Osteocyte (in vitro differentiated cells): ENCODE results near the gene KYAT1. TPM values are rescaled to one million over a fixed set of nuclear protein-coding genes. Genes with fewer than 3 reads are reported as not detected.

ENCODE experiments used
- DNase-seq: peaks from one replicate; pipeline ENCODE4 v3.0.0; 2021; ENCODE audit warnings: mixed read lengths; ENCODE audit not compliant: unreplicated experiment; ENCODE audit errors: extremely low spot score
- H3K27ac Mint-ChIP-seq: one replicate; pipeline ENCODE4 v1.8.0; 2021; ENCODE audit warnings: mild to moderate bottlenecking, mixed read lengths; ENCODE audit not compliant: unreplicated experiment
- H3K27me3 Mint-ChIP-seq: one replicate; pipeline ENCODE4 v1.8.0; 2021; ENCODE audit warnings: mixed read lengths; ENCODE audit not compliant: unreplicated experiment
- H3K36me3 Mint-ChIP-seq: one replicate; pipeline ENCODE4 v1.8.0; 2021; ENCODE audit warnings: mixed read lengths; ENCODE audit not compliant: unreplicated experiment
- H3K4me1 Mint-ChIP-seq: one replicate; pipeline ENCODE4 v1.8.0; 2021; ENCODE audit warnings: mixed read lengths; ENCODE audit not compliant: unreplicated experiment
- H3K4me3 Mint-ChIP-seq: one replicate; pipeline ENCODE4 v1.8.0; 2021; ENCODE audit warnings: mild to moderate bottlenecking, moderate library complexity, mixed read lengths; ENCODE audit not compliant: unreplicated experiment
- H3K9me3 Mint-ChIP-seq: one replicate; pipeline ENCODE4 v1.8.0; 2021; ENCODE audit warnings: mixed read lengths; ENCODE audit not compliant: unreplicated experiment
- CTCF ChIP-seq: fragments of 200-600 bp; sonication (generic); IDR thresholded peaks from 2 replicates; pipeline ENCODE4 v1.5.0; 2021; ENCODE audit warnings: antibody characterized with exemption, mild to moderate bottlenecking, moderate library complexity
- total RNA-seq: library from RNA; stranded (reverse); gene quantifications from 2 replicates; pipeline ENCODE4 v1.2.1, GENCODE V29; 2021

The KYAT1 gene
- total RNA-seq, 1 donor from 2014 or later: 6.5 TPM

- H3K27me3 Mint-ChIP-seq: no peaks in the 10 kb centered on the region
- DNase-seq: no peak
- no peak overlapping the region for H3K4me3 Mint-ChIP-seq
- TF ChIP-seq CTCF: no peak
- H3K27ac Mint-ChIP-seq: no peak overlapping the region
- peaks cover 7% of the 10 kb centered on the region for H3K36me3 Mint-ChIP-seq
- H3K4me1 Mint-ChIP-seq: no peaks in the 10 kb centered on the region
- H3K9me3 Mint-ChIP-seq: no peaks in the 10 kb centered on the region
Measured at GRCh38 chr9:128838338-128838737, 43.4 kb downstream of the KYAT1 start.

GRCh38 chr9:128836509-128837145 is 45.1 kb downstream of the KYAT1 start:
- H3K27ac Mint-ChIP-seq: no peak overlapping the region
- DNase-seq: no peak
- no peak overlapping the region for H3K4me3 Mint-ChIP-seq
- no peaks in the 10 kb centered on the region for H3K9me3 Mint-ChIP-seq
- TF ChIP-seq CTCF: no peak
- H3K36me3 Mint-ChIP-seq: peaks cover 4% of the 10 kb centered on the region
- H3K4me1 Mint-ChIP-seq: no peaks in the 10 kb centered on the region
- H3K27me3 Mint-ChIP-seq: no peaks in the 10 kb centered on the region

- no peak for DNase-seq
- no peak overlapping the region for H3K27ac Mint-ChIP-seq
- no peak for TF ChIP-seq CTCF
- H3K9me3 Mint-ChIP-seq: no peaks in the 10 kb centered on the region
- H3K4me1 Mint-ChIP-seq: no peaks in the 10 kb centered on the region
- H3K36me3 Mint-ChIP-seq: peaks cover 4% of the 10 kb centered on the region
- H3K27me3 Mint-ChIP-seq: no peaks in the 10 kb centered on the region
- H3K4me3 Mint-ChIP-seq: no peak overlapping the region
Measured at GRCh38 chr9:128835246-128836210, 46.2 kb downstream of the KYAT1 start.

- Mint-ChIP-seq H3K36me3 (peaks cover 4% of the 10 kb centered on the region), H3K27ac (no peak overlapping the region), H3K9me3 (no peaks in the 10 kb centered on the region), H3K4me1 (peaks cover 11% of the 10 kb centered on the region), H3K4me3 (no peak overlapping the region), H3K27me3 (no peaks in the 10 kb centered on the region)
- DNase-seq: no peak
- TF ChIP-seq CTCF: no peak
Measured at GRCh38 chr9:128833696-128834095, 48.1 kb downstream of the KYAT1 start.
